Sigmoid colon (tissue), 7 donors: Measurements from ENCODE around the gene ALDH16A1. TPM values are rescaled to one million over a fixed set of nuclear protein-coding genes. Genes with fewer than 3 reads are reported as not detected.
A peak's percentile ranks its signal among the peaks of the same experiment; 100 is the strongest.

Experiments used
- DNase-seq: peaks from one replicate; pipeline ENCODE4 v3.0.0-alpha.2; 2019
- H3K27ac ChIP-seq, 4 donors: fragments of 200-600 bp; sonication (generic); one replicate each; pipeline ENCODE4 v1.5.1; 2016 to 2019; ENCODE audit warnings: mild to moderate bottlenecking in 1 of 4
- H3K27me3 ChIP-seq, 3 donors: fragments of 200-600 bp; sonication (generic); one replicate each; pipeline ENCODE4 v1.5.1; 2019; ENCODE audit warnings: mild to moderate bottlenecking in 1 of 3
- H3K36me3 ChIP-seq, 4 donors: fragments of 200-600 bp; sonication (generic); one replicate each; pipeline ENCODE4 v1.5.1; 2016 to 2019
- H3K4me1 ChIP-seq, 4 donors: fragments of 200-600 bp; sonication (generic); one replicate each; pipeline ENCODE4 v1.5.1; 2017 to 2019
- H3K4me3 ChIP-seq, 4 donors: fragments of 200-600 bp; sonication (generic); one replicate each; pipeline ENCODE4 v1.5.1; 2017 to 2019; ENCODE audit warnings: mild to moderate bottlenecking in 2 of 4, moderate library complexity in 1 of 4
- H3K9me3 ChIP-seq, 4 donors: fragments of 200-600 bp in 3 of 4; sonication (generic) in 3 of 4; one replicate each; pipeline versions ENCODE4 v1.5.1 to v1.6.1; 2013 to 2019
- CTCF ChIP-seq, 4 experiments: fragments of 450-650 bp in 3 of 4; fragments of 200-600 bp in 1 of 4; IDR thresholded peaks; one replicate each; pipeline ENCODE4 v1.5.1; 2016 to 2019; ENCODE audit warnings: antibody characterized with exemption in 4 of 4, mild to moderate bottlenecking in 3 of 4, moderate library complexity in 2 of 4
- EP300 ChIP-seq, 4 donors: sonication (generic); formaldehyde crosslinking; IDR thresholded peaks; one replicate each; pipeline ENCODE4 v1.6.1; 2017; ENCODE audit warnings: antibody characterized with exemption in 4 of 4
- POLR2A ChIP-seq, 2 donors: fragments of 450-650 bp; IDR thresholded peaks; one replicate each; pipeline ENCODE4 v1.6.1; 2016; ENCODE audit warnings: antibody characterized with exemption in 2 of 2, mild to moderate bottlenecking in 2 of 2, moderate library complexity in 2 of 2
- POLR2AphosphoS5 ChIP-seq, 4 donors: sonication (generic); formaldehyde crosslinking; IDR thresholded peaks; one replicate each; pipeline ENCODE4 v1.6.1; 2017; ENCODE audit warnings: antibody characterized with exemption in 4 of 4
- WGBS, 2 donors: extraction: QIAGEN DNeasy Blood & Tissue Kit; methylation state at CpG; one replicate each; pipeline ENCODE4 v1.1.7; 2013; 5-methylcytosine and 5-hydroxymethylcytosine counted together
- intact Hi-C: fragments of 100-400 bp; cut with DNase I; formaldehyde crosslinking; loops from one replicate; pipeline ENCODE4 v1.15.1; 2023
- polyA plus RNA-seq, 3 donors: library from polyadenylated mRNA; stranded (reverse); fragments of 200-250 nt; gene quantifications; one replicate each; pipeline ENCODE4 v1.2.3, GENCODE V29; 2013
- total RNA-seq, 4 donors: library from RNA; depleted of rRNA; stranded (reverse); fragments of >200 nt; gene quantifications; one replicate each; pipeline ENCODE4 v1.1.0, GENCODE V29; 2016
- donor health status: healthy with polysubstance abuse.
- donor health status: Bipolar disorder and iron deficiency.
- donor health status: healthy.

The ALDH16A1 gene
- total and polyA plus RNA-seq, 7 donors = 14.1 to 44.2 (median 18.0) TPM

GRCh38 chr19:49486232-49486631 lies 33.2 kb downstream of the ALDH16A1 start:
- DNase-seq = no peak
- no peaks in the 10 kb centered on the region for H3K9me3 ChIP-seq
- TF ChIP-seq EP300 (IDR thresholded peaks at IDR 0.05) (no peak), POLR2A (IDR thresholded peaks at IDR 0.05) (no peak), POLR2AphosphoS5 (IDR thresholded peaks at IDR 0.05) (no peak), CTCF (IDR thresholded peaks at IDR 0.05) (no peak)
- H3K27me3 ChIP-seq = no peaks in the 10 kb centered on the region
- H3K36me3 ChIP-seq = peaks cover 16 to 30% (median 18%) of the 10 kb centered on the region in 4 donors
- H3K4me1 ChIP-seq = peaks cover 0 to 37% (median 27%) of the 10 kb centered on the region in 4 donors
- 93 to 97% methylated on average over 7 of the region's 7 CpGs for WGBS, 2 donors
- no peak overlapping the region for H3K4me3 ChIP-seq
- H3K27ac ChIP-seq = peak overlapping the region in 3 of 4 donors; percentile 72 to 94 (median 93)
- intact Hi-C loops = no loop called here

- H3K4me3 ChIP-seq = peak overlapping the region in 2 of 4 donors; percentile 31 to 88
Observed at GRCh38 chr19:49486710-49487276, 33.8 kb downstream of the ALDH16A1 start.

GRCh38 chr19:49487277-49488045 lies 34.4 kb downstream of the ALDH16A1 start, which contains the start of gene RPL13A:
TSS of gene RPL13A (plus strand) at chr19:49487608. CDS start at chr19:49487630, 22 bp downstream.
- DNase-seq = peak; percentile 100
- Histone ChIP-seq H3K9me3 (no peaks in the 10 kb centered on the region), H3K36me3 (peaks cover 18 to 42% (median 30%) of the 10 kb centered on the region in 4 donors), H3K4me3 (peak within 1 kb of the TSS; percentile 70 to 96 (median 92)), H3K27ac (peak within 1 kb of the TSS; percentile 89 to 94 (median 92)), H3K27me3 (no peaks in the 10 kb centered on the region), H3K4me1 (peaks cover 0 to 37% (median 27%) of the 10 kb centered on the region in 4 donors)
- WGBS, 2 donors = 0% methylated on average over 57 of the region's 57 CpGs
- intact Hi-C loops = loop anchor here (1.0 kb wide), 1 partner anchor 9 kb away; the partner anchor contains the start of gene RPS11
- peak; percentile 100 for TF ChIP-seq POLR2AphosphoS5 (IDR thresholded peaks at IDR 0.05)
- no peak for TF ChIP-seq EP300 (IDR thresholded peaks at IDR 0.05)
- peak; percentile 100 for TF ChIP-seq POLR2A (IDR thresholded peaks at IDR 0.05)
- TF ChIP-seq CTCF (IDR thresholded peaks at IDR 0.05) = no peak

More at GRCh38 chr19:49486710-49487276, 33.8 kb downstream of the ALDH16A1 start:
- Histone ChIP-seq H3K27me3 (no peaks in the 10 kb centered on the region), H3K27ac (peak overlapping the region; percentile 72 to 94 (median 92)), H3K4me1 (peaks cover 0 to 37% (median 27%) of the 10 kb centered on the region in 4 donors), H3K9me3 (no peaks in the 10 kb centered on the region), H3K36me3 (peaks cover 18 to 35% (median 23%) of the 10 kb centered on the region in 4 donors)
- WGBS, 2 donors = 64 to 65% methylated on average over 23 of the region's 23 CpGs
- intact Hi-C loops = loop anchor here (1.0 kb wide), 1 partner anchor 10 kb away; the partner anchor contains the start of gene RPS11
- TF ChIP-seq POLR2AphosphoS5 (IDR thresholded peaks at IDR 0.05) = no peak
- no peak for TF ChIP-seq POLR2A (IDR thresholded peaks at IDR 0.05)
- peak in 1 of 4 experiments; percentile 17 for TF ChIP-seq CTCF (IDR thresholded peaks at IDR 0.05)
- TF ChIP-seq EP300 (IDR thresholded peaks at IDR 0.05) = no peak
- DNase-seq = peak; percentile 80

- peak overlapping the region; percentile 70 to 96 (median 92) for H3K4me3 ChIP-seq
- no peaks in the 10 kb centered on the region for H3K27me3 ChIP-seq
- H3K9me3 ChIP-seq = no peaks in the 10 kb centered on the region
- intact Hi-C loops = no loop called here
- no peak for TF ChIP-seq POLR2A (IDR thresholded peaks at IDR 0.05)
- no peak for TF ChIP-seq CTCF (IDR thresholded peaks at IDR 0.05)
- TF ChIP-seq EP300 (IDR thresholded peaks at IDR 0.05) = no peak
- TF ChIP-seq POLR2AphosphoS5 (IDR thresholded peaks at IDR 0.05) = no peak
- DNase-seq = no peak
- peaks cover 0 to 37% (median 27%) of the 10 kb centered on the region in 4 donors for H3K4me1 ChIP-seq
- 0 to 1% methylated on average over 26 of the region's 26 CpGs for WGBS, 2 donors
- peaks cover 18 to 46% (median 33%) of the 10 kb centered on the region in 4 donors for H3K36me3 ChIP-seq
- peak overlapping the region; percentile 89 to 94 (median 92) for H3K27ac ChIP-seq
Observed at GRCh38 chr19:49488046-49488862, 35.2 kb downstream of the ALDH16A1 start.
